Transverse colon (tissue), 4 donors: ENCODE data around the gene CBARP.

ENCODE experiments used
- CTCF ChIP-seq, 5 experiments: fragments of 200-600 bp in 3 of 5; fragments of 450-650 bp in 2 of 5; sonication (generic) in 3 of 5; IDR thresholded peaks; 1 replicate in 2 of 5; 2 replicates in 3 of 5; pipeline ENCODE4 v1.5.1; 2016 to 2017; ENCODE audit warnings: antibody characterized with exemption in 5 of 5, inconsistent platforms in 3 of 5, mild to moderate bottlenecking in 2 of 5, moderate library complexity in 1 of 5
- POLR2AphosphoS5 ChIP-seq, 3 donors: sonication (generic); formaldehyde crosslinking; IDR thresholded peaks; one replicate each; pipeline ENCODE4 v1.6.1; 2016; ENCODE audit warnings: antibody characterized with exemption in 3 of 3

GRCh38 chr19:1283207-1283916 lies 45.6 kb upstream of the CBARP start:
- TF ChIP-seq CTCF (IDR thresholded peaks at IDR 0.05) (no peak), POLR2AphosphoS5 (IDR thresholded peaks at IDR 0.05) (no peak)
